GM12874 (cell line): ENCODE data around the gene RUNDC3A.

ENCODE experiments used
- CTCF ChIP-seq: IDR thresholded peaks from 2 replicates; pipeline ENCODE4 v1.5.1; 2011; ENCODE audit warnings: low read depth, mild to moderate bottlenecking, control low read depth, low read length, moderate library complexity; ENCODE audit not compliant: insufficient read depth

Gene RUNDC3A

GRCh38 chr17:44343510-44344209, 35.3 kb downstream of the RUNDC3A start:
- no peak for TF ChIP-seq CTCF

- TF ChIP-seq CTCF: no peak
These were observed 36.6 kb downstream of the RUNDC3A start, which contains the start of gene GRN for GRCh38 chr17:44344939-44345453. Gene GRN (plus strand): TSS chr17:44345302. CDS start chr17:44349165, 3,863 bp downstream.

GRCh38 chr17:44345454-44346026, 37.1 kb downstream of the RUNDC3A start:
- TF ChIP-seq CTCF: peak; percentile 73

- no peak for TF ChIP-seq CTCF
These were observed 37.9 kb downstream of the RUNDC3A start for GRCh38 chr17:44346064-44346844.

DNA sequence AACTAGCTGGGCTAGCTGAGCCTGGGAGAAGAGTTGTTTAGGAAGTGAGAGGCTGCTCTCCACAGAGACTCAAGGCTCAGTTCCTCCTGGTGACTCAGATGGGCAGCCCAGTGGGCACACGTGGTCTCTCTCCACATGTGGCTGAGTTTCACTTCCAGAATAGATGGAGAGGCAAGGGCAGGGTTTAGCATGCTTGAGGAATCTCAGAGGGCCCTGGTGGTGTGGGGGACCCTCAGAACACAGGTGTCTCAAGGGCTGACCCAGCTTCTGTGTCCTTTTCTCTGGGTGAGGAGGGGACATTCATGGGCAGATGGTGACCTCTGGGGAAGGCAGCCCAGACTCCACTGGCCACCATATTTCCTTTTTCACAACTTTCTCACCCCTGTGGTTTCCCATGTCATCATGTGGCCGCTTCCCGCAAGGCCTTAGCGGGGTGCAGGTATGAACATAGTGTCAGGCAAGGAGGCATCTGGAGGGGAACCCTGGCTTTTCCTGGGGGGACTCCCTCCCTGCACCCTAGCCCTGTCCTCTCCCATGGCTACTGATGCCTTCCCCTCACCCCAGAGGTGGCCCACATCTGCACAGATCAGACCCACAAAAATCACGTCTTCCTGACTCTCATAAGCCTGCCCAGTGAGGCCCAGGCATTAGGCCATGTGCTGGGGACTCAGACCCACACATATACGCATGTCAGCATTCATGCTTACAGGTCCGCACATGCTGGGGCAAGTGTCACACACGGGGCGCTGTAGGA, 40.0 kb downstream of the RUNDC3A start:
- no peak for TF ChIP-seq CTCF

DNA sequence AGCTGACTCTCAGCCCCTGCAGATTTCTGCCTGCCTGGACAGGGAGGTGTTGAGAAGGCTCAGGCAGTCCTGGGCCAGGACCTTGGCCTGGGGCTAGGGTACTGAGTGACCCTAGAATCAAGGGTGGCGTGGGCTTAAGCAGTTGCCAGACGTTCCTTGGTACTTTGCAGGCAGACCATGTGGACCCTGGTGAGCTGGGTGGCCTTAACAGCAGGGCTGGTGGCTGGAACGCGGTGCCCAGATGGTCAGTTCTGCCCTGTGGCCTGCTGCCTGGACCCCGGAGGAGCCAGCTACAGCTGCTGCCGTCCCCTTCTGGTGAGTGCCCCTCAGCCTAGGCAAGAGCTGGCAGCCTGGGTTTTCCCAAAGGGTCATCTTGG, 40.6 kb downstream of the RUNDC3A start:
- no peak for TF ChIP-seq CTCF

- TF ChIP-seq CTCF: no peak
These were observed 41.2 kb downstream of the RUNDC3A start for GRCh38 chr17:44349553-44350070.
